ENCODE measurements around the gene TNNT1. TPM values are rescaled to one million over a fixed set of nuclear protein-coding genes. Genes with fewer than 3 reads are reported as not detected.

Gene TNNT1
- total RNA-seq, 1 donor = 1.1 TPM

DNA sequence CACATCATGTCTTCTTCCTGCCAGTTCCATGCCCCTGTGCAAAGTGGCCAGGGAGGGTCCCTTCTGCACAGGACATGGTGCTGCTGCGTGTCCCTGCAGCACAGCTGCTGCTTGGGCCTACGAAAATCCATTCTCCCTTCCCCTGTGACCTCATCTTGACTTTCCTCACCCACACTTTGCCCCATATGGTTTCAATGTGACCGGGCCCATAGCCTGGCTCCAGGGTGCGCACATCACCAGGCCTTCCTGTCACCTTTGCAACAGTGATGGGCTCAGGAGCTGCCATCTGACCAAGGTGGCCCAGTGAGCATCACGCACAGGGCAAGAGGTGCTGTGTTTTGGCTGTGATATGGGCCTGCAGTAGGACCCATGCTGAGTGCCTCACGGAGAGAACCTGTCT is 42.4 kb downstream of the TNNT1 start:
- no peak overlapping the region for H3K4me3 ChIP-seq (ENCODE audit: low read depth, low read length)
- DNase-seq (ENCODE audit: low read depth) = no peak
- TF ChIP-seq, protein P1, sequence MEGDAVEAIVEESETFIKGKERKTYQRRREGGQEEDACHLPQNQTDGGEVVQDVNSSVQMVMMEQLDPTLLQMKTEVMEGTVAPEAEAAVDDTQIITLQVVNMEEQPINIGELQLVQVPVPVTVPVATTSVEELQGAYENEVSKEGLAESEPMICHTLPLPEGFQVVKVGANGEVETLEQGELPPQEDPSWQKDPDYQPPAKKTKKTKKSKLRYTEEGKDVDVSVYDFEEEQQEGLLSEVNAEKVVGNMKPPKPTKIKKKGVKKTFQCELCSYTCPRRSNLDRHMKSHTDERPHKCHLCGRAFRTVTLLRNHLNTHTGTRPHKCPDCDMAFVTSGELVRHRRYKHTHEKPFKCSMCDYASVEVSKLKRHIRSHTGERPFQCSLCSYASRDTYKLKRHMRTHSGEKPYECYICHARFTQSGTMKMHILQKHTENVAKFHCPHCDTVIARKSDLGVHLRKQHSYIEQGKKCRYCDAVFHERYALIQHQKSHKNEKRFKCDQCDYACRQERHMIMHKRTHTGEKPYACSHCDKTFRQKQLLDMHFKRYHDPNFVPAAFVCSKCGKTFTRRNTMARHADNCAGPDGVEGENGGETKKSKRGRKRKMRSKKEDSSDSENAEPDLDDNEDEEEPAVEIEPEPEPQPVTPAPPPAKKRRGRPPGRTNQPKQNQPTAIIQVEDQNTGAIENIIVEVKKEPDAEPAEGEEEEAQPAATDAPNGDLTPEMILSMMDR (IDR thresholded peaks at IDR 0.05; ENCODE audit: insufficient read depth, low read length) = no peak

- H3K4me3 ChIP-seq (ENCODE audit: low read depth, low read length) = no peak overlapping the region
- TF ChIP-seq, protein P1 (IDR thresholded peaks at IDR 0.05; ENCODE audit: insufficient read depth, low read length) = no peak
- no peak for DNase-seq (ENCODE audit: low read depth)
These were observed 43.8 kb downstream of the TNNT1 start for GRCh38 chr19:55105237-55105636.

DNA sequence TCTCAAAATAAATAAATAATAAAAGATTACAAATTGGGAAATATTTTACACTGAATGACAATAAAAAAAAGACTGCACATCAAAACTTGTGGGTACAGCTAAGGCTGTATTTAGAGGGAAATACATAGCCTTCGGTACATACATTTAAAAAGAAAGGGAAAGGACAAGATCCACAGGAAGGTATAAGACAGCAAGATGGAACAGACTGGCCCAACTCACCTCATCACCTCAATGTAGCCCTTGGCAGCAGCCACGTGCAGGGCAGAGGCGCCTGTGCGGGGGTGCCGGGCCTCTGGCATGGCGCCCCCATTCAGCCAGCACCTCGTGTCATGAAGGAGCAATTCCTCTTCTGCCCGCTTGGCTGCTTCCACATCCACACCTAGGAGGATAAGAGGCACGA is 45.8 kb downstream of the TNNT1 start:
- no peak for DNase-seq (ENCODE audit: low read depth)
- H3K4me3 ChIP-seq (ENCODE audit: low read depth, low read length) = no peak overlapping the region
- TF ChIP-seq, protein P1 (IDR thresholded peaks at IDR 0.05; ENCODE audit: insufficient read depth, low read length) = no peak

- TF ChIP-seq, protein P1 (IDR thresholded peaks at IDR 0.05; ENCODE audit: insufficient read depth, low read length) = no peak
- no peak for DNase-seq (ENCODE audit: low read depth)
- no peak overlapping the region for H3K4me3 ChIP-seq (ENCODE audit: low read depth, low read length)
These were observed 47.7 kb downstream of the TNNT1 start for GRCh38 chr19:55101261-55101660.

DNA sequence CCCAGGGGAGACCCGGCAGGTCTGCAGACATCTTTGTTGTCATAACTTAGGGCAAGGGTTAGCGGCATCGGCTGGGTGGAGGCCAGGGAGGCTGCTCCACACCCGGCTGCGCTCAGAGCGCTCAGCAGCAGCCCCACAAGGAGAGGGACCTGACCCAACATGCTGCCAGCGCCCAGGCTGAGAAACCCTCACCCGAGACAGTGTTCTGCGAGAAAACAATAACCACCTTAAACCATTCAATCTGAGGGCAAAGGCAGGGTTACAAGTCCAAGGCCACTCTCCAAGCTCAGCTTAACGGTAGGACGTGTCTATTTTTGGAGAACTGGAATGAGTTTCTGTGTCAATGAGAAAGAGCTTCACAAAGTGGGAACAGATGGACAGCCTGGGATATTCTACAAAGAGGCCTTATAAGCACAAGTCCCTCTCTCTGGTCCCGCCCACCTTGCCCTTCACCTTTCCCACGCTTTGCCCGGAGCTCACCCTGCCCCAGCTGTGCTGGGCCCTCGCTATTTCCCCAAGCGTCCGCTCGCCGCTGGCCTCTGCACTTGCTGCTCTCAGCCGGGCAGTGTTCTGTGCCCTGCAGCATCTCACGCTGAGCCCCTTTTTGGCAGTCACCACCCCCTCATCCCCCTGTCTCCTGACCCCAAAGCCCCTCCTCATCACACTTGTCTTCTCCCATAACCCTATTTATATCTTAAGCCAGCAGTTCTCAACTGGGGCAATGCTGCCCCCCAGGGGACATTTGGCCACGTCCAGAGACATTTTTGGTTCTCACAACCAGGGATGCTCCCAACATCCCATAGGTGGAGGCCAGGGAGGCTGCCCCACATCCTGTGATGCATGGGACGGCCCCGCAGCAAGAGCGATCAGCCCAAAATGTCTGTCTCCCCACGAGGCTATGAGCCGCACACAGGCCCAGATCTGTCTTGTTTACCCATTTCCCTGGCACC is 49.2 kb downstream of the TNNT1 start:
- no peak overlapping the region for H3K4me3 ChIP-seq (ENCODE audit: low read depth, low read length)
- TF ChIP-seq, protein P1 (IDR thresholded peaks at IDR 0.05; ENCODE audit: insufficient read depth, low read length) = no peak
- no peak for DNase-seq (ENCODE audit: low read depth)

GRCh38 chr19:55098716-55099556 is 50.1 kb downstream of the TNNT1 start:
- TF ChIP-seq, protein P1 (IDR thresholded peaks at IDR 0.05; ENCODE audit: insufficient read depth, low read length) = no peak
- H3K4me3 ChIP-seq (ENCODE audit: low read depth, low read length) = no peak overlapping the region
- DNase-seq (ENCODE audit: low read depth) = no peak
